Uterus (tissue), 2 donors: ENCODE measurements around the gene SPI1.

ENCODE experiments used
- CTCF ChIP-seq, 4 experiments: fragments of 200-600 bp in 2 of 4; fragments of 450-650 bp in 2 of 4; sonication (generic) in 2 of 4; IDR thresholded peaks; one replicate each; pipeline ENCODE4 v1.5.1; 2016 to 2019; ENCODE audit warnings: antibody characterized with exemption in 4 of 4, mild to moderate bottlenecking in 2 of 4, moderate library complexity in 1 of 4
- POLR2A ChIP-seq, 2 donors: fragments of 450-650 bp; IDR thresholded peaks; one replicate each; pipeline ENCODE4 v1.6.1; 2016; ENCODE audit warnings: antibody characterized with exemption in 2 of 2, mild to moderate bottlenecking in 1 of 2, moderate library complexity in 1 of 2

DNA sequence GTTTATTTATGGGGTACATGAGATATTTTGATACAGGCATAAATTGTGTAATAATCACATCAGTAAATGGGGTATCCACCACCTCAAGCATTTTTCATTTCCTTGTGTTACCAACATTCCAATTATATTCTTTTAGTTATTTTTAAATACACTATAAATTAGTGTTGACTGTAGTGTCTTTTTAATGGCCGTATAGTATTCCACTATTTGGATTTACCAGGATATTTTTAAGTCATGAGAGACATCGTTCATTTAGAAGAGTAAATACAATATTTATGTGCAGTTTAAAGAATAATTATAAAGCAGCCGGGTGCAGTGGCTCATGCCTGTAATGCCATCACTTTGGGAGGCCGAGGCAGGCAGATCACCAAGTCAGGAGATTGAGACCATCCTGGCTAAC is 6.2 kb upstream of the SPI1 start:
- TF ChIP-seq CTCF (IDR thresholded peaks at IDR 0.05) (no peak), POLR2A (IDR thresholded peaks at IDR 0.05) (no peak)
